Measurements from ENCODE around the gene CACNA1A.

Gene CACNA1A

DNA sequence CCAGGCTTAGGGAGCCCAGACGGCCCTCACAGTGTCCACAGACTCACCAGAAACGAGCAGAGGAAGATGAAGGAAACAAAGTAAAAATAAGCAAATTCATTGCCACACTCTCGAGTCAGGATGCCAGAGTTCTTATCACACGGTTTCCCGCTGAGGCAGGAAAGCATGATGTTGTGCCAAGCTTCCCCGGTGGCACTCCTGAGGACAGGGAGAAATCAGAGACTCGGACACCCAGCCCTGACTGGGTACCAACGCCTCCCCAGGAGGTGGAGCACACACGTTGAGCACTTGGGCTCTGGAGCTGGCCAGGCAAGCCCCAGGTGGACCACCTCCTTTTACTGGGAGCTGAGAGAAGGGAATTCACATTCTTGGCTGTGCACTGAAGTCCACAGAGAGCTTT lies 274.6 kb downstream of the CACNA1A start:
- DNase-seq (ENCODE audit: low spot score) = no peak
- in situ Hi-C loops (cut with MboI; ENCODE audit: low pct_unique_long_range_greater_than_20kb, low sequenced_read_pairs, unreplicated experiment) = no loop called here
- TF ChIP-seq, protein P1, sequence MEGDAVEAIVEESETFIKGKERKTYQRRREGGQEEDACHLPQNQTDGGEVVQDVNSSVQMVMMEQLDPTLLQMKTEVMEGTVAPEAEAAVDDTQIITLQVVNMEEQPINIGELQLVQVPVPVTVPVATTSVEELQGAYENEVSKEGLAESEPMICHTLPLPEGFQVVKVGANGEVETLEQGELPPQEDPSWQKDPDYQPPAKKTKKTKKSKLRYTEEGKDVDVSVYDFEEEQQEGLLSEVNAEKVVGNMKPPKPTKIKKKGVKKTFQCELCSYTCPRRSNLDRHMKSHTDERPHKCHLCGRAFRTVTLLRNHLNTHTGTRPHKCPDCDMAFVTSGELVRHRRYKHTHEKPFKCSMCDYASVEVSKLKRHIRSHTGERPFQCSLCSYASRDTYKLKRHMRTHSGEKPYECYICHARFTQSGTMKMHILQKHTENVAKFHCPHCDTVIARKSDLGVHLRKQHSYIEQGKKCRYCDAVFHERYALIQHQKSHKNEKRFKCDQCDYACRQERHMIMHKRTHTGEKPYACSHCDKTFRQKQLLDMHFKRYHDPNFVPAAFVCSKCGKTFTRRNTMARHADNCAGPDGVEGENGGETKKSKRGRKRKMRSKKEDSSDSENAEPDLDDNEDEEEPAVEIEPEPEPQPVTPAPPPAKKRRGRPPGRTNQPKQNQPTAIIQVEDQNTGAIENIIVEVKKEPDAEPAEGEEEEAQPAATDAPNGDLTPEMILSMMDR (IDR thresholded peaks at IDR 0.05; ENCODE audit: extremely low read depth, insufficient read depth, missing control alignments) = no peak

DNA sequence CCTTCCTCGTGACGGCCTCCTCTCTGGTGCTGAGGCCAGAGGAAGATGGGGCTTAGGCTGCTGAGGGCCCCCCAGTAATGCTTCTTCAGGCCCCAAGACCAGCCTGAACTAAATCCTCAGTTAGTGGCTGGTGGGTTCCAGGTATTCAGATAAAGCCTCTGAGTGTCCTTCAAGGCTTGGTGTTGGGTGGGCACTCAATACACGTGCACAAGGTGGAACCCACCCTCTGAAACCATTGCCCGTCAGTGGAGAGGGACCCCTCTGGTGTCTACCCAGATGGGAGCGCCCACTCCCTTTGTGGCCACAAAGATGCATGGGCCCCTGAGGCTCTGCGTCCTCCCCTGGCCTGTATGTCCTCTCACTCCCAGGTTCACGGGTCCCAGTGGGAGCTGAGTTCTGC lies 277.0 kb downstream of the CACNA1A start:
- in situ Hi-C loops (cut with MboI; ENCODE audit: low pct_unique_long_range_greater_than_20kb, low sequenced_read_pairs, unreplicated experiment) = no loop called here
- TF ChIP-seq, protein P1 (IDR thresholded peaks at IDR 0.05; ENCODE audit: extremely low read depth, insufficient read depth, missing control alignments) = no peak
- no peak for DNase-seq (ENCODE audit: low spot score)

DNA sequence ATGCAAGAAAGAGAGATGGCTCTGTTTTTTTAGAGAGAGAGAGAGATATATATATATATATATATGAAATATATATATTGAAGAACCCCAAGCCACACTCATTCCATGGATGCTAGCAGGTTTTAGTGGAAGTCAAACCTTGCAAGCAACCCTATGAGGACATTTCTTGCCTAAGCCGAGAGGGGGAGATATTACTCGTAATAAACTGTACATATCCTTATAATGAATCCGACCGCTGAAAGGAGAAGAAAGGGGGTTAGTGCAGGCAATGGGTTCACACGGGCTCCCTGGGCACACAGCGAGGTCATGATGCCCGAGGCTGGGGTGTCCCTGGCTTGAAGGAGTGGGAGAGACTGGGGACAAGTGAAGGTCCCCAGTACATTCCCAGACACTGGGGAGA lies 277.7 kb downstream of the CACNA1A start:
- in situ Hi-C loops (cut with MboI; ENCODE audit: low pct_unique_long_range_greater_than_20kb, low sequenced_read_pairs, unreplicated experiment) = no loop called here
- TF ChIP-seq, protein P1 (IDR thresholded peaks at IDR 0.05; ENCODE audit: extremely low read depth, insufficient read depth, missing control alignments) = no peak
- DNase-seq (ENCODE audit: low spot score) = no peak

DNA sequence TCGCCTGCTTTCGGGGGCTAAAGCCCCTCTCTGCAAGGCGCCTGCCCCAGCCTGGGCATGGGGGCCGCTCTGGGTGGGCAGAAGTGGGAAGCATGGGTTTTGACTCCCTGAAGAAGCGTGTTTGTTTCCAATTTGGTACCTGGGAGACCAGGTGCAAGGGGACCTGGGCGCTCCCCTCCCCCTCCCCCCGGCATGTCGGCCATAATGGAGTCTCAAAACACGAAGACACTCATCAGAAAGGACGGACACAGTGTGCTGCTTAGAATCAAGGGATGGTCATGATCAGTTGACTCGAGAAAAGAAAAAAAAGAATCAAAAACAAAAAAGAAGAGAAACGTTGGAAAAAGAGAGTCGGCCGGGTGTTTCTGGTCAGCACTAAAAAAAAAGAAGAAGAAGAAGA lies 279.3 kb downstream of the CACNA1A start:
- in situ Hi-C loops (cut with MboI; ENCODE audit: low pct_unique_long_range_greater_than_20kb, low sequenced_read_pairs, unreplicated experiment) = no loop called here
- TF ChIP-seq, protein P1 (IDR thresholded peaks at IDR 0.05; ENCODE audit: extremely low read depth, insufficient read depth, missing control alignments) = no peak
- no peak for DNase-seq (ENCODE audit: low spot score)

DNA sequence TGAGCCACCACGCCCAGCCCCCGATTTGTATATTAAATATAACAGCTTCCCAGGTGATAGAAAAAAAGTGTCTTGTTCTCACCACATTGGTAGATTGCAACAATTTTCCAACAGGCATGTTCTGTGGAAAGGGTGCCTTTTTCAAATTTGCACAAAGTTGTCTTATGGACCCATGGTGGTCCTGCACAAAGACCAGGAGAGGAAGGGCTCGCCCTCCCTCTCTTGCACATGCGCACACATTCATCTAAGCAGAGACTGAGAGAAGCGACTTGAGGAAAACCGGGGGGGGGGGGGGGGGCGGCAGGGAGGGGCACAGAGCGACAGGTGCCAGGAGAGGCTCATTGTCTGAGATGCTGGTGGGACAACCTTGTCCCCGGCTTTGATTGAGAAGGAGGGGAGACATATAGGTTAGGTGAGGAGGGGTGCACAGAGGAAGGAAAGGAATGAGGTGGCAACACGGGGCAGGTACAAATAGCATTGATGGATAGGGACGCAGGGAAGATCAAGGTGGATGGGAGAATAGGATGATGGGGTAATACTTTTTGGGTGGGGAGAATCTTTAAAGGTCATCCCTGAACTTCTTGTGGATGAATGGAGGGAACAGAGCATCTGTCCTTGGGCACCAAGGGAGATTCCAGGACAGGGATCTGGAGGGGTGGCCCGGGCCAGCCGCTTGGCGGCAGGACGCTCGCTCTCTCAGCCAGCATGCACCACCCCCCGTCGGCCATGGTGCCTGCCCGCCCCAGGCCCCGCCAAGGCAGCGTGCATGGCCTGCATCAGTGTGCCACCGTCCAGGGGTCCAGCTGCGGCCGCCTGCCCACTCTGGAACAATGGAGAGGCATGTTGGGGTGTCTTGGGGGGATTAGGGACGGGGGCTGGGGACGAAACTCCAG lies 280.1 kb downstream of the CACNA1A start:
- in situ Hi-C loops (cut with MboI; ENCODE audit: low pct_unique_long_range_greater_than_20kb, low sequenced_read_pairs, unreplicated experiment) = no loop called here
- TF ChIP-seq, protein P1 (IDR thresholded peaks at IDR 0.05; ENCODE audit: extremely low read depth, insufficient read depth, missing control alignments) = no peak
- no peak for DNase-seq (ENCODE audit: low spot score)

DNA sequence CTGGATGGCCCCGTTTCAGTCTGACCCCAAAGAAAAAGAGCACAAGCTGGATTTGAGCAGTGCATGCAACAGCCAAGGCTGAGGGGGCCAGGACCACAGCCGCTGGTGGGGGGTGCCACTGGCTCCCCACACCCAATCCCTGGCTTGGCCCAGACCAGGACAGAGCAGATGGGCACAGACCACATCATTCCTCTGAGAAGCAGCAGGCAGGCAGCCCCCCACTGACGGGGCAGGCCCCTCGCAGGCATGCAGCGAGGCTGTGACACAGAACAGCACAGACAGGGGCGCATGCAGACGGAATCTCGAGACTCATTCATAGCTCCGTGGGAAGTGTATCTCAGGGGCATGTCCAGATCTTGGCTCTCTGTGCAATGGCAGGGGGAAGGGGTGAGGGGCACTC lies 281.2 kb downstream of the CACNA1A start:
- in situ Hi-C loops (cut with MboI; ENCODE audit: low pct_unique_long_range_greater_than_20kb, low sequenced_read_pairs, unreplicated experiment) = no loop called here
- TF ChIP-seq, protein P1 (IDR thresholded peaks at IDR 0.05; ENCODE audit: extremely low read depth, insufficient read depth, missing control alignments) = no peak

More for the DNA sequence above, 281.2 kb downstream of the CACNA1A start:
- no peak for DNase-seq (ENCODE audit: low spot score)

All from GM13977 (cell line).